RPMI8226 (cell line): ENCODE measurements around the gene EBI3.
"Not testable (repeated sequence)": the region's sequence is repeated elsewhere in the genome, so short reads cannot be mapped to it uniquely, and the experiment has no call there.

Experiments
- DNase-seq: peaks from one replicate; pipeline ENCODE4 v3.0.0-alpha.2; 2015

EBI3 gene

GRCh38 chr19:4229179-4229931 lies at the start of gene EBI3:
EBI3 (plus strand) TSS chr19:4229523; CDS start chr19:4229551, 28 bp downstream.
- no peak for DNase-seq

- peak; percentile 47 for DNase-seq
Measured at GRCh38 chr19:4181053-4181508, 48.2 kb upstream of the EBI3 start.

GRCh38 chr19:4182084-4182810 lies 47.1 kb upstream of the EBI3 start, which contains the start of the genes ANKRD24 and SIRT6:
ANKRD24 (plus strand) TSS chr19:4182689; CDS start chr19:4186426, 3,737 bp downstream.
SIRT6 (minus strand) TSS chr19:4182563; CDS start chr19:4182539, 24 bp downstream.
- peak; percentile 98 for DNase-seq

GRCh38 chr19:4183967-4184717 lies 45.2 kb upstream of the EBI3 start:
- no peak for DNase-seq

- no peak for DNase-seq
Measured at GRCh38 chr19:4184718-4185352, 44.5 kb upstream of the EBI3 start.

GRCh38 chr19:4185413-4186086 lies 43.8 kb upstream of the EBI3 start:
- no peak for DNase-seq

GRCh38 chr19:4186087-4186993 lies 43.0 kb upstream of the EBI3 start:
- DNase-seq = peak; percentile 86

GRCh38 chr19:4187313-4188122 lies 41.8 kb upstream of the EBI3 start:
- DNase-seq = no peak

- no peak for DNase-seq
Measured at GRCh38 chr19:4189641-4190040, 39.7 kb upstream of the EBI3 start.

GRCh38 chr19:4192537-4192936 lies 36.8 kb upstream of the EBI3 start:
- not testable (repeated sequence) for DNase-seq

GRCh38 chr19:4194353-4194752 lies 35.0 kb upstream of the EBI3 start:
- no peak for DNase-seq

GRCh38 chr19:4196009-4196408 lies 33.3 kb upstream of the EBI3 start:
- DNase-seq = no peak

GRCh38 chr19:4196587-4197148 lies 32.7 kb upstream of the EBI3 start:
- no peak for DNase-seq

- DNase-seq = no peak
Measured at GRCh38 chr19:4197228-4197624, 32.1 kb upstream of the EBI3 start.

GRCh38 chr19:4197625-4198466 lies 31.5 kb upstream of the EBI3 start:
- DNase-seq = peak; percentile 33

- DNase-seq = no peak
Measured at GRCh38 chr19:4198467-4199126, 30.7 kb upstream of the EBI3 start.

- peak; percentile 59 for DNase-seq
Measured at GRCh38 chr19:4199699-4200293, 29.5 kb upstream of the EBI3 start.
